ENCODE measurements around the gene NTF3. TPM values are rescaled to one million over a fixed set of nuclear protein-coding genes. Genes with fewer than 3 reads are reported as not detected.

Gene NTF3
- total RNA-seq, 1 experiment from 2014 or later = not detected

- no peak for DNase-seq (ENCODE audit: low read depth, low spot score)
- no peak for TF ChIP-seq POLR2AphosphoS5 (IDR thresholded peaks at IDR 0.05; ENCODE audit: low read depth, low read length)
- no peak for TF ChIP-seq SIN3A (IDR thresholded peaks at IDR 0.05; ENCODE audit: borderline replicate concordance, insufficient read depth, low read depth, low read length)
- TF ChIP-seq TCF7L2 (IDR thresholded peaks at IDR 0.05; ENCODE audit: low read depth, low read length) = no peak
- no peak for TF ChIP-seq CTCF (IDR thresholded peaks at IDR 0.05)
- no peak for TF ChIP-seq REST (IDR thresholded peaks at IDR 0.05; ENCODE audit: insufficient read depth in 1 of 2, low read depth in 2 of 2, low read length in 1 of 2)
- CTCF ChIA-PET = no interaction called here
- no peak for ATAC-seq
- intact Hi-C loops (cut with micrococcal nuclease; ENCODE audit: unreplicated experiment) = no loop called here
- no peaks in the 10 kb centered on the region for H3K36me3 ChIP-seq (ENCODE audit: control insufficient read depth, insufficient read depth, low read length)
- peaks cover 5% of the 10 kb centered on the region; the same call in 1 of the 2 replicates for H3K27me3 ChIP-seq (ENCODE audit: control insufficient read depth, insufficient read depth, low read length)
- no peak overlapping the region for H3K4me3 ChIP-seq (ENCODE audit: low read depth in 2 of 2, low read length in 2 of 2)
- no peaks in the 10 kb centered on the region for H3K9me3 ChIP-seq (ENCODE audit: control insufficient read depth, insufficient read depth, low read depth, low read length)
- no peaks in the 10 kb centered on the region for H3K4me1 ChIP-seq (ENCODE audit: control insufficient read depth, insufficient read depth, low read length)
- in situ Hi-C loops (cut with HindIII; ENCODE audit: low pct_unique_long_range_greater_than_20kb, low sequenced_read_pairs) = no loop called here
- no peak overlapping the region for H3K27ac ChIP-seq (ENCODE audit: low read length)
- POLR2A ChIA-PET = no interaction called here
- no TSS peak for BruUV-seq (replicated peaks)
These were observed 15.4 kb downstream of the NTF3 start for GRCh38 chr12:5447320-5447719.

- in situ Hi-C loops (cut with HindIII; ENCODE audit: low pct_unique_long_range_greater_than_20kb, low sequenced_read_pairs) (no loop called here), intact Hi-C loops (cut with micrococcal nuclease; ENCODE audit: unreplicated experiment) (no loop called here)
- no TSS peak for BruUV-seq (replicated peaks)
- Histone ChIP-seq H3K4me3 (ENCODE audit: low read depth in 2 of 2, low read length in 2 of 2) (no peak overlapping the region), H3K9me3 (ENCODE audit: control insufficient read depth, insufficient read depth, low read depth, low read length) (no peaks in the 10 kb centered on the region), H3K36me3 (ENCODE audit: control insufficient read depth, insufficient read depth, low read length) (no peaks in the 10 kb centered on the region), H3K4me1 (ENCODE audit: control insufficient read depth, insufficient read depth, low read length) (no peaks in the 10 kb centered on the region), H3K27me3 (ENCODE audit: control insufficient read depth, insufficient read depth, low read length) (peaks cover 5% of the 10 kb centered on the region; the same call in 1 of the 2 replicates), H3K27ac (ENCODE audit: low read length) (no peak overlapping the region)
- no peak for TF ChIP-seq POLR2AphosphoS5 (IDR thresholded peaks at IDR 0.05; ENCODE audit: low read depth, low read length)
- no peak for TF ChIP-seq CTCF (IDR thresholded peaks at IDR 0.05)
- TF ChIP-seq SIN3A (IDR thresholded peaks at IDR 0.05; ENCODE audit: borderline replicate concordance, insufficient read depth, low read depth, low read length) = no peak
- no peak for TF ChIP-seq TCF7L2 (IDR thresholded peaks at IDR 0.05; ENCODE audit: low read depth, low read length)
- no peak for TF ChIP-seq REST (IDR thresholded peaks at IDR 0.05; ENCODE audit: insufficient read depth in 1 of 2, low read depth in 2 of 2, low read length in 1 of 2)
- DNase-seq (ENCODE audit: low read depth, low spot score) (no peak), ATAC-seq (no peak)
- POLR2A ChIA-PET = no interaction called here
- CTCF ChIA-PET = no interaction called here
These were observed 19.3 kb downstream of the NTF3 start for GRCh38 chr12:5451251-5451650.

Measured in Panc1 (cell line).